Stimulated activated CD4-positive, alpha-beta T cell treated with anti-CD3 and anti-CD28 coated beads, Interleukin-1b, Interleukin-23, amount 100 ng/mL, for 4 hours (primary cell): Measurements from ENCODE around the gene EFCAB11.

Experiments used
- DNase-seq, 2 donors: peaks; one replicate each; pipeline ENCODE4 v3.0.0-alpha.2; 2020; ENCODE audit warnings: low read depth in 2 of 2

The EFCAB11 gene

GRCh38 chr14:89767861-89768268 is 186.7 kb downstream of the EFCAB11 start:
- peak; percentile 24 to 56 for DNase-seq

- DNase-seq, result no peak
Measured at GRCh38 chr14:89767131-89767530, 187.4 kb downstream of the EFCAB11 start.

- no peak for DNase-seq
Measured at GRCh38 chr14:89765346-89765745, 189.2 kb downstream of the EFCAB11 start.

GRCh38 chr14:89760086-89760485 is 194.4 kb downstream of the EFCAB11 start:
- DNase-seq, result no peak

- no peak for DNase-seq
Measured at GRCh38 chr14:89757313-89757939, 197.1 kb downstream of the EFCAB11 start.

- no peak for DNase-seq
Measured at GRCh38 chr14:89755816-89756215, 198.7 kb downstream of the EFCAB11 start.

GRCh38 chr14:89753828-89754412 is 200.6 kb downstream of the EFCAB11 start:
- DNase-seq, result no peak

GRCh38 chr14:89750908-89751392 is 203.6 kb downstream of the EFCAB11 start:
- no peak for DNase-seq

GRCh38 chr14:89750281-89750755 is 204.2 kb downstream of the EFCAB11 start:
- DNase-seq, result no peak

- DNase-seq, result no peak
Measured at GRCh38 chr14:89748004-89748403, 206.5 kb downstream of the EFCAB11 start.

- no peak for DNase-seq
Measured at GRCh38 chr14:89747126-89747525, 207.4 kb downstream of the EFCAB11 start.

GRCh38 chr14:89746654-89747053 is 207.9 kb downstream of the EFCAB11 start:
- no peak for DNase-seq

GRCh38 chr14:89746135-89746534 is 208.4 kb downstream of the EFCAB11 start:
- no peak for DNase-seq
